Measurements from ENCODE around the gene SPATA22. TPM values are rescaled to one million over a fixed set of nuclear protein-coding genes. Genes with fewer than 3 reads are reported as not detected.

Gene SPATA22
- total and polyA plus RNA-seq, 2 of the 4 experiments (the other 2 are of a cell fraction): 0.18 to 0.29 TPM

- DNase-seq: no peak
- no peak overlapping the region for H2AK5ac ChIP-seq (ENCODE audit: low read depth, low read length)
- no peak overlapping the region for H2BK120ac ChIP-seq (ENCODE audit: low read depth, low read length)
- no peaks in the 10 kb centered on the region for H3K36me3 ChIP-seq (ENCODE audit: control insufficient read depth, insufficient read depth, low read length)
- H4K20me1 ChIP-seq (ENCODE audit: insufficient read depth, low read length): no peaks in the 10 kb centered on the region
- H4K5ac ChIP-seq (ENCODE audit: low read depth, low read length): no peak overlapping the region
- no peaks in the 10 kb centered on the region for H3K27me3 ChIP-seq (ENCODE audit: control insufficient read depth, insufficient read depth, low read length)
- H4K91ac ChIP-seq (ENCODE audit: insufficient read depth, low read depth, low read length): no peak overlapping the region
- no peak overlapping the region for H3K9ac ChIP-seq (ENCODE audit: low read depth, low read length)
- H3K23ac ChIP-seq (ENCODE audit: low read depth, low read length): no peak overlapping the region
- no peak overlapping the region for H2BK15ac ChIP-seq (ENCODE audit: low read depth, low read length)
- no peak overlapping the region for H3K4me3 ChIP-seq (ENCODE audit: insufficient read depth, low read depth, low read length)
- no peaks in the 10 kb centered on the region for H3K9me1 ChIP-seq (ENCODE audit: insufficient read depth, low read length)
- no peak for TF ChIP-seq MAFK (IDR thresholded peaks at IDR 0.05; ENCODE audit: low read depth, low read length)
- TF ChIP-seq, protein P1, sequence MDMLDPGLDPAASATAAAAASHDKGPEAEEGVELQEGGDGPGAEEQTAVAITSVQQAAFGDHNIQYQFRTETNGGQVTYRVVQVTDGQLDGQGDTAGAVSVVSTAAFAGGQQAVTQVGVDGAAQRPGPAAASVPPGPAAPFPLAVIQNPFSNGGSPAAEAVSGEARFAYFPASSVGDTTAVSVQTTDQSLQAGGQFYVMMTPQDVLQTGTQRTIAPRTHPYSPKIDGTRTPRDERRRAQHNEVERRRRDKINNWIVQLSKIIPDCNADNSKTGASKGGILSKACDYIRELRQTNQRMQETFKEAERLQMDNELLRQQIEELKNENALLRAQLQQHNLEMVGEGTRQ (IDR thresholded peaks at IDR 0.05; ENCODE audit: low read depth, low read length): no peak
- no peak for TF ChIP-seq SMC3 (IDR thresholded peaks at IDR 0.05; ENCODE audit: low read depth, low read length)
- TF ChIP-seq RFX5 (IDR thresholded peaks at IDR 0.05; ENCODE audit: low read depth, low read length): no peak
- no peak for TF ChIP-seq POLR2A (IDR thresholded peaks at IDR 0.05; ENCODE audit: low read depth, low read length)
- TF ChIP-seq CEBPB (IDR thresholded peaks at IDR 0.05; ENCODE audit: low read depth, low read length): no peak
- TF ChIP-seq BHLHE40 (IDR thresholded peaks at IDR 0.05; ENCODE audit: low read depth, low read length): no peak
- TF ChIP-seq FOS (IDR thresholded peaks at IDR 0.05; ENCODE audit: low read depth, low read length): no peak
- no peak overlapping the region for H2BK20ac ChIP-seq (ENCODE audit: low read depth, low read length)
- H3K4me1 ChIP-seq (ENCODE audit: control insufficient read depth, insufficient read depth, low read length): no peaks in the 10 kb centered on the region
- H3K9me3 ChIP-seq (ENCODE audit: control insufficient read depth, insufficient read depth, low read length): peaks cover 4% of the 10 kb centered on the region; the same call in 1 of the 2 replicates
- no peak for ATAC-seq (ENCODE audit: low read depth)
- CTCF ChIA-PET: no interaction called here
- dilution Hi-C loops (cut with HindIII; ENCODE audit: low sequenced_read_pairs, unreplicated experiment): no loop called here
- no CpG with 5 or more reads among the region's 1 CpG for WGBS, 2 experiments (ENCODE audit: extremely low coverage in 2 of 2, insufficient read length in 1 of 2)
- no peak overlapping the region for H3K4ac ChIP-seq (ENCODE audit: low read depth, low read length)
- no peak overlapping the region for H2AFZ ChIP-seq (replicated peaks; ENCODE audit: low read length, poor library complexity)
- no peak overlapping the region for H2AK9ac ChIP-seq (replicated peaks; ENCODE audit: low read depth, low read length, poor library complexity)
- H3K27ac ChIP-seq (ENCODE audit: insufficient read depth, low read length): no peak overlapping the region
- no peaks in the 10 kb centered on the region for H3K79me1 ChIP-seq (ENCODE audit: low read depth in 1 of 2, low read length in 2 of 2)
- H2BK5ac ChIP-seq (ENCODE audit: low read depth, low read length, poor library complexity, severe bottlenecking): no peak overlapping the region
- no peak overlapping the region for H3K4me2 ChIP-seq (ENCODE audit: low read depth, low read length)
- POLR2A ChIA-PET (ENCODE audit: unreplicated experiment): no interaction called here
- H4K8ac ChIP-seq (ENCODE audit: low read depth in 2 of 2, low read length in 2 of 2): no peak overlapping the region
- H3K18ac ChIP-seq (ENCODE audit: low read depth, low read length): no peak overlapping the region
- in situ Hi-C loops (cut with MboI; ENCODE audit: low sequenced_read_pairs): no loop called here
- no peak overlapping the region for H3K14ac ChIP-seq (replicated peaks; ENCODE audit: low read depth, low read length)
- intact Hi-C loops (cut with micrococcal nuclease): no loop called here
- BruUV-seq (replicated peaks): no TSS peak
- no peak overlapping the region for H3K56ac ChIP-seq (ENCODE audit: extremely low read depth, insufficient read depth, low read length)
These were observed 33.3 kb downstream of the SPATA22 start for GRCh38 chr17:3438368-3438767.

Data from IMR-90 (cell line).